Activated CD8-positive, alpha-beta T cell treated with anti-CD3 and anti-CD28 coated beads for 36 hours (primary cell): Measurements from ENCODE around the gene PPP1R13L. TPM values are rescaled to one million over a fixed set of nuclear protein-coding genes. Genes with fewer than 3 reads are reported as not detected.

Source experiments
- ATAC-seq: fragments of 200-7000 bp; cut with Tn5 transposase; one replicate; pipeline ENCODE4 v1.10.0; 2021; ENCODE audit warnings: mild to moderate bottlenecking, moderate library complexity
- CTCF ChIA-PET: fragments of 350-600 bp; sonication (Branson Sonifier 250); formaldehyde crosslinking; loops from one replicate; lab custom pipeline; 2021; ENCODE audit warnings: antibody characterized with exemption; lab: Charles Lee
- POLR2A ChIA-PET: fragments of 350-600 bp; sonication (Branson Sonifier 250); formaldehyde crosslinking; loops from one replicate; lab custom pipeline; 2021; ENCODE audit warnings: antibody characterized with exemption; lab: Charles Lee
- DNase-seq: peaks from one replicate; pipeline ENCODE4 v3.0.0-alpha.2; 2020
- H3K27ac Mint-ChIP-seq: one replicate; pipeline ENCODE4 v1.8.0; 2021; ENCODE audit warnings: mild to moderate bottlenecking, mixed read lengths
- H3K27me3 Mint-ChIP-seq: one replicate; pipeline ENCODE4 v1.8.0; 2021; ENCODE audit warnings: mixed read lengths
- H3K36me3 Mint-ChIP-seq: one replicate; pipeline ENCODE4 v1.8.0; 2021; ENCODE audit warnings: low read depth, mixed read lengths
- H3K4me1 Mint-ChIP-seq: one replicate; pipeline ENCODE4 v1.8.0; 2021; ENCODE audit warnings: low read depth, mixed read lengths
- H3K4me3 Mint-ChIP-seq: one replicate; pipeline ENCODE4 v1.8.0; 2021; ENCODE audit warnings: mild to moderate bottlenecking, moderate library complexity, mixed read lengths
- H3K9me3 Mint-ChIP-seq: one replicate; pipeline ENCODE4 v1.8.0; 2021; ENCODE audit warnings: mixed read lengths
- intact Hi-C: fragments of 100-400 bp; cut with micrococcal nuclease; formaldehyde crosslinking; loops from one replicate; pipeline ENCODE4 v1.10.0; 2022
- total RNA-seq, 2 experiments: library from RNA; stranded (reverse); gene quantifications; one replicate each; pipeline ENCODE4 v1.2.3, GENCODE V29; 2021
- TF ChIP-seq, protein P1 (sequence below): fragments of 200-600 bp; IDR thresholded peaks from one replicate; pipeline ENCODE4 v1.8.0; 2022; ENCODE audit warnings: antibody characterized with exemption, mild to moderate bottlenecking

Gene PPP1R13L
- total RNA-seq, 2 experiments from 2014 or later: 4.6 to 5.8 TPM

GRCh38 chr19:45440873-45441654 is 36.2 kb upstream of the PPP1R13L start:
- DNase-seq: no peak
- peaks cover 39% of the 10 kb centered on the region for H3K4me1 Mint-ChIP-seq
- peak overlapping the region; percentile 13 for H3K27ac Mint-ChIP-seq
- ChIA-PET CTCF (interaction anchor here (0.9 to 7.6 kb wide), 7 partner anchors 12 to 252 kb away, joined by 3 to 270 read pairs (median 20); partner anchors contain the start of gene QPCTL), POLR2A (interaction anchor here (2.1 to 3.2 kb wide), 4 partner anchors 28 to 201 kb away, joined by 8 to 28 read pairs (median 12); partner anchors contain the start of gene FOSB)
- intact Hi-C loops: no loop called here
- H3K9me3 Mint-ChIP-seq: no peaks in the 10 kb centered on the region
- H3K27me3 Mint-ChIP-seq: no peaks in the 10 kb centered on the region
- peaks cover under 1% of the 10 kb centered on the region for H3K36me3 Mint-ChIP-seq
- H3K4me3 Mint-ChIP-seq: peak overlapping the region; percentile 46
- TF ChIP-seq, protein P1, sequence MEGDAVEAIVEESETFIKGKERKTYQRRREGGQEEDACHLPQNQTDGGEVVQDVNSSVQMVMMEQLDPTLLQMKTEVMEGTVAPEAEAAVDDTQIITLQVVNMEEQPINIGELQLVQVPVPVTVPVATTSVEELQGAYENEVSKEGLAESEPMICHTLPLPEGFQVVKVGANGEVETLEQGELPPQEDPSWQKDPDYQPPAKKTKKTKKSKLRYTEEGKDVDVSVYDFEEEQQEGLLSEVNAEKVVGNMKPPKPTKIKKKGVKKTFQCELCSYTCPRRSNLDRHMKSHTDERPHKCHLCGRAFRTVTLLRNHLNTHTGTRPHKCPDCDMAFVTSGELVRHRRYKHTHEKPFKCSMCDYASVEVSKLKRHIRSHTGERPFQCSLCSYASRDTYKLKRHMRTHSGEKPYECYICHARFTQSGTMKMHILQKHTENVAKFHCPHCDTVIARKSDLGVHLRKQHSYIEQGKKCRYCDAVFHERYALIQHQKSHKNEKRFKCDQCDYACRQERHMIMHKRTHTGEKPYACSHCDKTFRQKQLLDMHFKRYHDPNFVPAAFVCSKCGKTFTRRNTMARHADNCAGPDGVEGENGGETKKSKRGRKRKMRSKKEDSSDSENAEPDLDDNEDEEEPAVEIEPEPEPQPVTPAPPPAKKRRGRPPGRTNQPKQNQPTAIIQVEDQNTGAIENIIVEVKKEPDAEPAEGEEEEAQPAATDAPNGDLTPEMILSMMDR: no peak
- no peak for ATAC-seq

DNA sequence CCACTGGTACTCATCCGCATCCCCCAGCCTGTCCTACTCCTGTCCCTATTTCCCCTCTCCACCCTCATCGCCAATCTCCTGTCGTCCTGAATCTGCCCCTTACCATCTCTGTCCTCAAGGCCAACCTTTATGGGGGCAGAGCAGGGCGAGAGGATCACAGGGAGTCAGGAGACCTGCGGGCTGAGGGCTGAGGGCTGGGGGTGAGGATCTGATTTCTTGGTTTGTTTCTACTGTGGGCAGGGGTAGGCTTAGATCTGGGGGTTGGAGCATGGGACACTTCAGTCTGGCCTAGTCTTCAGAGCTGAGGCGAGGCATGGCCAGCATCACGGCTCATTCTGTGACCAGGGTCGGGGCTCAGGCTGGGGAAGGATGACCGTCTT is 35.4 kb upstream of the PPP1R13L start:
- ATAC-seq (no peak), DNase-seq (no peak)
- Mint-ChIP-seq H3K36me3 (no peaks in the 10 kb centered on the region), H3K27me3 (no peaks in the 10 kb centered on the region), H3K4me3 (peak overlapping the region; percentile 46), H3K4me1 (peaks cover 36% of the 10 kb centered on the region), H3K27ac (peak overlapping the region; percentile 13), H3K9me3 (no peaks in the 10 kb centered on the region)
- ChIA-PET POLR2A (interaction anchor here (1.0 to 3.2 kb wide), 8 partner anchors 9 to 202 kb away, joined by 3 to 28 read pairs (median 8); partner anchors contain the start of gene FOSB), CTCF (interaction anchor here (0.9 to 7.6 kb wide), 30 partner anchors 9 to 284 kb away, joined by 3 to 270 read pairs (median 8); partner anchors contain the start of genes ERCC1, FOSB, PPP1R13L and QPCTL)
- TF ChIP-seq, protein P1: no peak
- intact Hi-C loops: no loop called here

- ChIA-PET CTCF (interaction anchor here (0.5 to 7.6 kb wide), 46 partner anchors 9 to 284 kb away, joined by 3 to 270 read pairs (median 6); partner anchors contain the start of genes EML2, ERCC1, FOSB and PPM1N), POLR2A (interaction anchor here (0.5 to 3.2 kb wide), 13 partner anchors 9 to 202 kb away, joined by 3 to 28 read pairs (median 4); partner anchors contain the start of gene FOSB)
- Mint-ChIP-seq H3K9me3 (no peaks in the 10 kb centered on the region), H3K36me3 (no peaks in the 10 kb centered on the region), H3K4me3 (peak overlapping the region; percentile 46), H3K4me1 (peaks cover 32% of the 10 kb centered on the region), H3K27me3 (no peaks in the 10 kb centered on the region), H3K27ac (peak overlapping the region; percentile 13)
- intact Hi-C loops: loop anchor here (1.0 kb wide), 1 partner anchor 39 kb away; no protein-coding TSS in a partner anchor
- ATAC-seq (peak; percentile 81), DNase-seq (peak; percentile 90)
- TF ChIP-seq, protein P1: peak; percentile 100
Observed at GRCh38 chr19:45439569-45440258, 34.8 kb upstream of the PPP1R13L start.

DNA sequence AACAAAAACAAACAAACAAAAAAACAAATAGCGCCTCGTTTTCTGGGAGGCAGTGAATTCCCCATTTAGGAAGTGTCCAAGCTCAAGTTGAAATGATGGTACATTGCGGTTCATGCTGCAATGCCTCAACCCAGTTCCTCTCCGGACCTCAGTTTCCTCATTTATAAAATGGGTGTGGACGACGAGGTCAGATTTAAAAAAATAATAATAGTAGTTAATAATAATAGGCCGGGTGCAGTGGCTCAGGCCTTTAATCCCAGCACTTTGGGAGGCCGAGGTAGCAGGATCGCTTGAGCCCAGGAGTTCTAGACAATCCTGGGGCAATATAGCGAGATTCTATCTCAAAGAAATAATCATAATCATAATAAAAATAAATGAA is 34.3 kb upstream of the PPP1R13L start:
- H3K4me3 Mint-ChIP-seq: peak overlapping the region; percentile 32
- no peaks in the 10 kb centered on the region for H3K27me3 Mint-ChIP-seq
- H3K9me3 Mint-ChIP-seq: no peaks in the 10 kb centered on the region
- H3K4me1 Mint-ChIP-seq: peaks cover 28% of the 10 kb centered on the region
- ChIA-PET POLR2A (interaction anchor here (0.5 to 3.2 kb wide), 12 partner anchors 10 to 203 kb away, joined by 3 to 28 read pairs (median 4); partner anchors contain the start of gene FOSB), CTCF (interaction anchor here (0.5 to 7.6 kb wide), 45 partner anchors 10 to 285 kb away, joined by 3 to 270 read pairs (median 6); partner anchors contain the start of genes EML2, ERCC1, FOSB and PPM1N)
- intact Hi-C loops: loop anchor here (1.0 kb wide), 1 partner anchor 39 kb away; no protein-coding TSS in a partner anchor
- DNase-seq (no peak), ATAC-seq (no peak)
- TF ChIP-seq, protein P1: no peak
- H3K27ac Mint-ChIP-seq: no peak overlapping the region
- no peaks in the 10 kb centered on the region for H3K36me3 Mint-ChIP-seq
